NCI-H1436 treated with DMSO at 0.1 percent for 48 hours (cell line): ENCODE data around the gene SERINC4.

Experiments
- DNase-seq: peaks from one replicate; lab custom pipeline; 2025; lab: John Stamatoyannopoulos, UW

The SERINC4 gene

GRCh38 chr15:43796566-43796965, 3.5 kb downstream of the SERINC4 start:
- DNase-seq: no peak

DNA sequence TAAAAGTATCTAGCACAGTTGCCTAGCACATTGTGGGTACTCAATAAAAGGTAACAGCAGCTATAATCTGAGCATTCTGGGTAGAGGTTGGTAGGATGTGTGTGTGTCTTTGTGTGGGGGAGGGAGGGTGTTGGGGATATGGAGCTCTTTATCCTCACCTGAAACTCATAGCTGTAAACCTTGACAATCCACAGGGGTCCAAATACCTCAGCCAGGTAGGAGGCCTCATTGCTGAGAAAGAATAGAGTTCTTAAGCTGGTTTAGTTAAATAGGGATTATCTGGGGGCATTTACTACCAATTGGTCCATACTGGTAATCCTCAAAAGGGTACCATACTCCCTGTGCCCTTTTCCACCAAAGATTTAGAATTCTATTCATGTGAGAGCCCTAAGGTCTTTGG, 4.0 kb downstream of the SERINC4 start:
- no peak for DNase-seq

- no peak for DNase-seq
Measured at GRCh38 chr15:43795197-43795596, 4.8 kb downstream of the SERINC4 start.

- no peak for DNase-seq
Measured at GRCh38 chr15:43794269-43795037, 5.6 kb downstream of the SERINC4 start.

- DNase-seq: no peak
Measured at GRCh38 chr15:43793647-43794046, 6.4 kb downstream of the SERINC4 start.

DNA sequence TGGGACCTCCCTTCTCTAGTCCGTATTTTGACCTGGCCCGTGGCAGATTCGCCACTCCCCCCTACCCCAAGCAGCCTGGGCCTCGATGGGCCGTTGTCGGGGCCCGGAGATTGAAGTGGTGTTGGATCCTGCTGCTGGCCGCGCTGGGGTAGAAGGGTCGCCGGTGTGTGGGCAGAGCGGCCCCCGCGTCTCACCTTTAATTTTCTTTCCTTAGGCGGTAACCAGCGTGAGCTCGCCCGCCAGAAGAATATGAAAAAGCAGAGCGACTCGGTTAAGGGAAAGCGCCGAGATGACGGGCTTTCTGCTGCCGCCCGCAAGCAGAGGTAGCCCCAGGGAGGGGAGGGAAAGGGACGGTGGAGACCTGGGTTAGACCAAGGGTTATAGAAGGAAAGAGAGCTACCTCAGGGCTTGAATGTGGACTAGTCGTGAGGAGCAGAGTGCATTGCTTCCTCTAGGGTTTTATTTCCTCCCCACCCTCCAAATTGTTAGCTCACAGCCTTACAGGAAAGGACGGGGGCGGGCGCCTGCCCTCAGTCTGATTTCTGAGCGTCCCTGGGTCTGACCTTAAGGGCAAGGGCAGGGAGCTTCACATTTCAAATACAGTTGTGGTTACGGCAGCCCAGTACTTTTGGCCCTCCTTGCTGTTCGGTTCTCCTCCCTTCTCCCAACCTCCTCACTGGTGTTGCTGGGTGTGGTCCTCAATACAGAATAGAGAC, 7.1 kb downstream of the SERINC4 start:
- no peak for DNase-seq

DNA sequence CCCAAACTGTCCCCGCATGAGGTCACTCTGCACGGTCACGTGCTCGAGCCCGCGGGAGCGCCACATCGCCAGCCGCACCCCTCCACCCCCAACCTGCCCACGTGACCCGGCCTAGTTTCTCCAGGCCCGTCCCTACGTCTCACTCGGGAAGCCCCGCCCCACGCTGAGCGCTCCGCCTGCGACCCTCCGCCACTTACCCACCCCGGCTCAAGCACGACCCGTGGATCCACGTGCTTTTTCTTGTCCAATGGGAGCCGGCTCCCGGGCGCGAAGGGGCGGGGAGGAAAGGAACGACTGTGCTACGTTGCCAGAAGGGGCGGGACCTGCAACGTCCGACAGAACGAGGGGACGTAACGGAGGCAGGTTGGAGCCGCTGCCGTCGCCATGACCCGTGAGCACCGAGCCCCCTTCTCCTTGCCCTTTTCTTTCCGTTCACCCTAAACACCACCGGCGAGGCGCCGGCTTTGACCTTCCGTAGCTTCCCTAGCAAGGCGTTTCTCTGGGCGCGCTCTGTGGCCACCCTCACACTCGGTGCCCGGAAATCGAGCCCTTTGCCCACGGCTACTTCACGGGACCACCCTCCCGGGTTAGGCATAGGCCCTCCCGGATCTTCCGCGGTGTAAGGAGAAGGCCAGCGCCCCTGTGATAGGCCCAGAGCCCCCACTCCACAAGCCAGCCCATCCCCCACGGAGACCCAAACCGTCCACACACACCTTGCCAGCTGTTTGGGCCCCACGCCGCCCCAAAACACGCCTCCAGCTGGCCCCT, 7.8 kb downstream of the SERINC4 start, which contains the start of gene SERF2:
TSS of gene SERF2 (plus strand) at position 328 of the 768 bp plus-strand sequence. CDS start at position 385, 57 bp downstream.
- DNase-seq: peak; percentile 90

- no peak for DNase-seq
Measured at GRCh38 chr15:43789409-43789808, 10.6 kb downstream of the SERINC4 start.

GRCh38 chr15:43779016-43779415, 21.0 kb downstream of the SERINC4 start:
- DNase-seq: no peak

- peak; percentile 30 for DNase-seq
Measured at GRCh38 chr15:43777267-43777914, 22.6 kb downstream of the SERINC4 start.

- peak; percentile 49 for DNase-seq
Measured at GRCh38 chr15:43776718-43777266, 23.2 kb downstream of the SERINC4 start, which contains the start of gene ELL3. Gene ELL3 (minus strand): TSS chr15:43776966. CDS start chr15:43776901, 65 bp downstream.

DNA sequence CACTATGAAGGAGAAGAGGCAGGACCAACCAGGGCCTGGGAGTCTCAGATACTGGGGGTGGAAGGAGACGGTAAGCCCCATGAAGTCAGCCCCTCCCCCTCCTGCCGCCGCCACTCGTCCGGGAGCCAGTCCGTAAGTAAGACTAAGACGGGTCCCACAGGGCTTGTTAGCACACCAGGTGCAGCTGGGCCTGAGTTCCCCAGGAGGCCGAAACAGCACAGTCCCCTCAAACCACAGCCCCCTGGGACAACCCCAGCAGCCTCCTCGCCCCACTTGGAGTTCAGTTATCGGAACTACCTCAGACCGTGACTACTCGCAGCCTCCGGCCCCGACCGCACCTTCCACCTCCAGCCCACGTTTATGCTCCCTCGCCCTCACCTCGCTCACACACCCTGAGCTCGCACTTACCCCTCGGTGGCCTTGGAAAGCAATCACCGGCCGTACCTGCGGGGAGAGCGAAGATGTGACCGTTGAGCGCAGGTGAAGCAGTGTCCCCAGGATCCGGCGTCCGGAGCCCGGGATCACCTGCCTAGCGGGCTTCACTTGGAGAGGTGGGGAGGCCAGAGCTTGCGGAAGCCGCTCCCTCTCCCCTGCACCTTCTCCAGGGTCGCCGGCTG, 23.8 kb downstream of the SERINC4 start:
- DNase-seq: peak; percentile 66

- DNase-seq: no peak
Measured at GRCh38 chr15:43775411-43775965, 24.5 kb downstream of the SERINC4 start.

- no peak for DNase-seq
Measured at GRCh38 chr15:43774062-43774461, 26.0 kb downstream of the SERINC4 start.

- DNase-seq: no peak
Measured at GRCh38 chr15:43772624-43773023, 27.4 kb downstream of the SERINC4 start.

GRCh38 chr15:43771816-43772215, 28.2 kb downstream of the SERINC4 start:
- DNase-seq: no peak

- DNase-seq: no peak
Measured at GRCh38 chr15:43769584-43770228, 30.3 kb downstream of the SERINC4 start.

DNA sequence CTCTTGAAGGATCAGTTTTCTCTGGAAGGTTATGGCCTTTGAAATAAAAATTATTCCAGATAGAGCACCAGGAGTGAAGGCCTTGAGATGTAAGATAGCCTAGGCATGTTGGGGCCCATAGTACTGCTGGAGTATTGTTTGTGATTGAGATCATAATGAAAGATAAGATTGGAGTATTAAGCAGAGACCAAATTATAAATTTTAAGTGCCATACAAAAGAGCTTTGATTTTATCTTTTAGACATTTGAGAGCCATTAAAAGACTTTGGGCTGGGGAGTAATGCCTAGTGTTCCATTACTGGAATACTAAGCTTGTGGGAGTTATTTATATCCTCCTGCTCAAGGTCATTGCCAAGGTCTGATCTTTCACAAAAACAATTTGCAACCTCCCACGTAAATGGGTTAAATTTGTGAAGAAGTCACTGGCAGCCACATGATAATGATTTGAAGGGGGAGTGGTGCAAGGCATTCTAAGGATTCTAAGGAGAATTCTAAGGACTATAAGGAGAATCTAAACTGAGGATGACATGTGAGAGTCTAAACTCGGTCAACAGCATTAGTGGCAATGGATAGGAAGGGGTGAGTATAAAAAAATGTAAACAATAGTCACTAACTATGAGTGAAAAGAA, 36.1 kb downstream of the SERINC4 start:
- DNase-seq: no peak

- no peak for DNase-seq
Measured at GRCh38 chr15:43762824-43763223, 37.2 kb downstream of the SERINC4 start.

DNA sequence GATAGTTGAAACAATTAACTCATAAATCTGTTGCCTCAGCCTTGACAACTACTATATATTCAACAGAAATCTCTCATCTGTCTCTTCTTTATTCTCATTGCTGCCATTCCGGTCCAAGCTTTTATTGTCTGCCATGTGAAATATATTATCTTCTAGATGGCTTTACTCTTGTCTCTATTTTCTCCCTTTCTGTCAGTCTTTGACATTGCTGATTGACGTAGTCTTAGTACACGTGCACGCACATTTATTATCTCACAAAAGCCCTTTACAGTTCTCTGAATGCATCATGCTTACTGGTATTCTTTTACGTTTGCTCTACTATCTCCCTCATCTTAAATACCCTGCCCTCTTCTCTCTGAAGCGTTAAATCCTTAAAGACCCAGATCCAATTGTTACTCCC, 48.1 kb downstream of the SERINC4 start:
- no peak for DNase-seq
